ENCODE results near the gene BNC2.

DNA sequence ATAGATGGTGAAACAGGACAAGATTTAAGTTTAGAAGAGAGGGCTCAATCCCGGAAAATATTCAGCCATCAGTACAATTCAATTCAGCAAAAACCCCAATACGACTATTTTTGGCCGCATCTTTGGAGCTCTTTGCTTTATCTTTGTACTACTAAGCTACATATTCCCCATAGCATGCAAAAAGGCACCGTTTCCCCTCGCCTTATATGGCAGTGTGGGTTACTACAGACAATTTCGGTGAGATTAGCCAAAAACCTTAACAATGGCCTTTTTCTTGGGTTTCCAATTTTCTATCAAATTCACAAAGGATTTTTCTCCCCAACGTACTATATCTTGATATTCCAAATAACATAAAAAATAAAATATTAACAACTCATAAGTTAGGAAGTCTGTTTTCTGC is 382.6 kb downstream of the BNC2 start:
- no peak for TF ChIP-seq FOXA1 (IDR thresholded peaks at IDR 0.05)
- no peak for TF ChIP-seq SUZ12 (IDR thresholded peaks at IDR 0.05)
